NB4 (cell line): Measurements from ENCODE around the gene KRTAP9-3.
"Not testable (repeated sequence)": the region's sequence is repeated elsewhere in the genome, so short reads cannot be mapped to it uniquely, and the experiment has no call there.

Experiments
- POLR2A ChIP-seq: IDR thresholded peaks from 2 replicates; pipeline ENCODE4 v1.6.1; 2011; ENCODE audit warnings: mild to moderate bottlenecking; ENCODE audit not compliant: insufficient read length; ENCODE audit errors: extremely low read depth
- TF ChIP-seq, protein P1 (sequence below): IDR thresholded peaks from one replicate; pipeline ENCODE4 v1.5.1; 2012; ENCODE audit warnings: low read depth, low read length
- TF ChIP-seq, protein P2 (sequence below): IDR thresholded peaks from 2 replicates; pipeline ENCODE4 v1.6.1; 2011; ENCODE audit warnings: low read depth, low read length

GRCh38 chr17:41226598-41227095 is 5.6 kb upstream of the KRTAP9-3 start, which contains the start of gene KRTAP9-2:
- TF ChIP-seq, protein P1, sequence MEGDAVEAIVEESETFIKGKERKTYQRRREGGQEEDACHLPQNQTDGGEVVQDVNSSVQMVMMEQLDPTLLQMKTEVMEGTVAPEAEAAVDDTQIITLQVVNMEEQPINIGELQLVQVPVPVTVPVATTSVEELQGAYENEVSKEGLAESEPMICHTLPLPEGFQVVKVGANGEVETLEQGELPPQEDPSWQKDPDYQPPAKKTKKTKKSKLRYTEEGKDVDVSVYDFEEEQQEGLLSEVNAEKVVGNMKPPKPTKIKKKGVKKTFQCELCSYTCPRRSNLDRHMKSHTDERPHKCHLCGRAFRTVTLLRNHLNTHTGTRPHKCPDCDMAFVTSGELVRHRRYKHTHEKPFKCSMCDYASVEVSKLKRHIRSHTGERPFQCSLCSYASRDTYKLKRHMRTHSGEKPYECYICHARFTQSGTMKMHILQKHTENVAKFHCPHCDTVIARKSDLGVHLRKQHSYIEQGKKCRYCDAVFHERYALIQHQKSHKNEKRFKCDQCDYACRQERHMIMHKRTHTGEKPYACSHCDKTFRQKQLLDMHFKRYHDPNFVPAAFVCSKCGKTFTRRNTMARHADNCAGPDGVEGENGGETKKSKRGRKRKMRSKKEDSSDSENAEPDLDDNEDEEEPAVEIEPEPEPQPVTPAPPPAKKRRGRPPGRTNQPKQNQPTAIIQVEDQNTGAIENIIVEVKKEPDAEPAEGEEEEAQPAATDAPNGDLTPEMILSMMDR: not testable (repeated sequence)
- TF ChIP-seq POLR2A: not testable (repeated sequence)
- TF ChIP-seq, protein P2, sequence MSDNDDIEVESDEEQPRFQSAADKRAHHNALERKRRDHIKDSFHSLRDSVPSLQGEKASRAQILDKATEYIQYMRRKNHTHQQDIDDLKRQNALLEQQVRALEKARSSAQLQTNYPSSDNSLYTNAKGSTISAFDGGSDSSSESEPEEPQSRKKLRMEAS: not testable (repeated sequence)
